Liver (tissue), 9 donors: ENCODE data around the gene HOMER1. TPM values are rescaled to one million over a fixed set of nuclear protein-coding genes. Genes with fewer than 3 reads are reported as not detected.

Experiments
- DNase-seq: peaks from one replicate; pipeline ENCODE4 v3.0.0-alpha.2; 2017; ENCODE audit warnings: low spot score
- H3K27ac ChIP-seq, 2 donors: one replicate each; pipeline ENCODE4 v1.7.0; 2013; ENCODE audit warnings: inconsistent platforms in 2 of 2, low read length in 2 of 2, control low read depth in 1 of 2, low read depth in 1 of 2, mild to moderate bottlenecking in 1 of 2
- H3K27me3 ChIP-seq, 4 donors: one replicate each; pipeline versions ENCODE4 v1.6.1 to v1.7.0; 2013; ENCODE audit warnings: low read length in 3 of 4, inconsistent platforms in 1 of 4, mild to moderate bottlenecking in 1 of 4, moderate library complexity in 1 of 4; ENCODE audit not compliant: control insufficient read depth in 4 of 4, insufficient read depth in 4 of 4
- H3K36me3 ChIP-seq, 4 donors: one replicate each; pipeline versions ENCODE4 v1.6.1 to v1.7.0; 2013; ENCODE audit warnings: low read length in 3 of 4, mild to moderate bottlenecking in 3 of 4, low read depth in 1 of 4, moderate library complexity in 1 of 4; ENCODE audit not compliant: control insufficient read depth in 4 of 4, insufficient read depth in 3 of 4
- H3K4me1 ChIP-seq, 4 donors: one replicate each; pipeline versions ENCODE4 v1.6.1 to v1.7.0; 2013; ENCODE audit warnings: low read length in 3 of 4, mild to moderate bottlenecking in 3 of 4, moderate library complexity in 1 of 4; ENCODE audit not compliant: control insufficient read depth in 4 of 4, insufficient read depth in 4 of 4
- H3K4me3 ChIP-seq, 3 donors: one replicate each; pipeline versions ENCODE4 v1.6.1 to v1.7.0; 2013; ENCODE audit warnings: low read length in 3 of 3, control low read depth in 1 of 3, low read depth in 1 of 3, mild to moderate bottlenecking in 1 of 3
- H3K9ac ChIP-seq, 2 donors: one replicate each; pipeline ENCODE4 v1.7.0; 2013; ENCODE audit warnings: low read length in 2 of 2, mild to moderate bottlenecking in 2 of 2, moderate library complexity in 2 of 2, control low read depth in 1 of 2, low read depth in 1 of 2
- H3K9me3 ChIP-seq, 4 donors: one replicate each; pipeline versions ENCODE4 v1.6.1 to v1.7.0; 2013; ENCODE audit warnings: low read length in 3 of 4; ENCODE audit not compliant: control insufficient read depth in 4 of 4
- EGR1 ChIP-seq, 2 donors: IDR thresholded peaks; 2 replicates each; pipeline ENCODE4 v1.6.1; 2016 to 2018; ENCODE audit warnings: antibody characterized with exemption in 2 of 2, low read depth in 2 of 2
- FOXA2 ChIP-seq: IDR thresholded peaks from 2 replicates; pipeline ENCODE4 v1.6.1; 2016; ENCODE audit warnings: antibody characterized with exemption
- GABPA ChIP-seq, 2 donors: IDR thresholded peaks in 1 of 2; conservative IDR thresholded peaks in 1 of 2; 2 replicates each; pipeline ENCODE4 v1.6.1; 2016; ENCODE audit warnings: antibody characterized with exemption in 2 of 2, mild to moderate bottlenecking in 1 of 2, moderate library complexity in 1 of 2
- HNF4A ChIP-seq, 2 donors: conservative IDR thresholded peaks; 2 replicates each; pipeline ENCODE4 v1.6.1; 2016; ENCODE audit warnings: antibody characterized with exemption in 2 of 2, mild to moderate bottlenecking in 2 of 2
- HNF4G ChIP-seq: IDR thresholded peaks from 2 replicates; pipeline ENCODE4 v1.6.1; 2016; ENCODE audit warnings: antibody characterized with exemption
- NR2F2 ChIP-seq: IDR thresholded peaks from 2 replicates; pipeline ENCODE4 v1.6.1; 2016; ENCODE audit warnings: antibody characterized with exemption
- RAD21 ChIP-seq, 2 donors: IDR thresholded peaks; 2 replicates each; pipeline ENCODE4 v1.6.1; 2016; ENCODE audit warnings: antibody characterized with exemption in 2 of 2, mild to moderate bottlenecking in 2 of 2
- RXRA ChIP-seq, 2 donors: IDR thresholded peaks; 2 replicates each; pipeline ENCODE4 v1.6.1; 2017 to 2018; ENCODE audit warnings: antibody characterized with exemption in 2 of 2, mild to moderate bottlenecking in 1 of 2
- SP1 ChIP-seq: IDR thresholded peaks from 2 replicates; pipeline ENCODE4 v1.6.1; 2018; ENCODE audit warnings: antibody characterized with exemption, mild to moderate bottlenecking
- TAF1 ChIP-seq: conservative IDR thresholded peaks from 2 replicates; pipeline ENCODE4 v1.6.1; 2016; ENCODE audit warnings: antibody characterized with exemption, mild to moderate bottlenecking
- YY1 ChIP-seq: IDR thresholded peaks from 2 replicates; pipeline ENCODE4 v1.6.1; 2016; ENCODE audit warnings: antibody characterized with exemption, mild to moderate bottlenecking
- WGBS: extraction: QIAGEN DNeasy Blood & Tissue Kit; methylation state at CpG from one replicate; pipeline ENCODE4 v1.1.7; 2013; 5-methylcytosine and 5-hydroxymethylcytosine counted together
- polyA plus RNA-seq, 2 donors: library from polyadenylated mRNA; stranded (reverse) in 1 of 2; unstranded in 1 of 2; fragments of 200-250 nt in 1 of 2; fragments of >200 nt in 1 of 2; fragmentation: Nextera tagmentation in 1 of 2; extraction: Ambion mirVana in 1 of 2; gene quantifications; one replicate each; pipeline versions ENCODE4 v1.2.1 to v1.2.3, GENCODE V29; 2013 to 2015
- total RNA-seq, 2 donors: library from RNA; depleted of rRNA; stranded (reverse); fragments of >200 nt; gene quantifications; one replicate each; pipeline ENCODE4 v1.2.3, GENCODE V29; 2014
- TF ChIP-seq, protein P1 (sequence below): IDR thresholded peaks from 2 replicates; pipeline ENCODE4 v1.6.1; 2016; ENCODE audit warnings: antibody characterized with exemption, mild to moderate bottlenecking
- TF ChIP-seq, protein P2 (sequence below): fragments of 150-350 bp; IDR thresholded peaks from 2 replicates; pipeline ENCODE4 v1.5.1; 2017; ENCODE audit warnings: improper control_type of control experiment, low read depth, low read length; ENCODE audit not compliant: missing input control
- TF ChIP-seq, protein P3 (sequence below): IDR thresholded peaks from 2 replicates; pipeline ENCODE4 v1.6.1; 2016; ENCODE audit warnings: antibody characterized with exemption
- TF ChIP-seq, protein P4 (sequence below): IDR thresholded peaks from 2 replicates; pipeline ENCODE4 v1.6.1; 2016; ENCODE audit warnings: antibody characterized with exemption
- donor health status: healthy.
- donor health status: healthy.
- donor health status: healthy.
- donor health status: healthy.
- donor health status: healthy.

HOMER1 gene
- total and polyA plus RNA-seq, 4 donors: 0.33 to 8.7 (median 1.2) TPM

DNA sequence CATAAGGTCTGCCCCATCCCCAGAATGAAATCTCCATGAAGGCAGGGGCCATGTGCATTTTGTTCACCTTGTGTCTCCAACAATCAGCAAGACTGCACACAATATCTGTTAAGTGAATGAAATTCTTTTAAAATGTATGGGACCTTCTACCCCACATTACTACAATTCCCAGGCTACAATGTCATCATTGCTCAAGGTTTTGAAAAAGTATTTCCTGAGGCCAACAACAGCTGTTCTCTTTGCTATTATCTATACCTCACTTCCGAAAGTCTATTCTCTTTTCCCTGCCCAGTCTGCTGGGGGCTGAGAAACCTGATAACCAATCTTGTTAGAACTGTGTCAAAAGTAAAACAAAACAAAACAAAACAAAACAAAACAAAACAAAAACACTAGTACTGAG is 29.2 kb downstream of the HOMER1 start:
- Histone ChIP-seq H3K27me3 (no peaks in the 10 kb centered on the region), H3K9ac (no peak overlapping the region), H3K27ac (no peak overlapping the region), H3K4me1 (no peaks in the 10 kb centered on the region), H3K9me3 (no peaks in the 10 kb centered on the region), H3K36me3 (no peaks in the 10 kb centered on the region), H3K4me3 (no peak overlapping the region)
- TF ChIP-seq SP1: no peak
- TF ChIP-seq RXRA (IDR thresholded peaks at IDR 0.05): no peak
- no peak for TF ChIP-seq FOXA2
- TF ChIP-seq, protein P1, sequence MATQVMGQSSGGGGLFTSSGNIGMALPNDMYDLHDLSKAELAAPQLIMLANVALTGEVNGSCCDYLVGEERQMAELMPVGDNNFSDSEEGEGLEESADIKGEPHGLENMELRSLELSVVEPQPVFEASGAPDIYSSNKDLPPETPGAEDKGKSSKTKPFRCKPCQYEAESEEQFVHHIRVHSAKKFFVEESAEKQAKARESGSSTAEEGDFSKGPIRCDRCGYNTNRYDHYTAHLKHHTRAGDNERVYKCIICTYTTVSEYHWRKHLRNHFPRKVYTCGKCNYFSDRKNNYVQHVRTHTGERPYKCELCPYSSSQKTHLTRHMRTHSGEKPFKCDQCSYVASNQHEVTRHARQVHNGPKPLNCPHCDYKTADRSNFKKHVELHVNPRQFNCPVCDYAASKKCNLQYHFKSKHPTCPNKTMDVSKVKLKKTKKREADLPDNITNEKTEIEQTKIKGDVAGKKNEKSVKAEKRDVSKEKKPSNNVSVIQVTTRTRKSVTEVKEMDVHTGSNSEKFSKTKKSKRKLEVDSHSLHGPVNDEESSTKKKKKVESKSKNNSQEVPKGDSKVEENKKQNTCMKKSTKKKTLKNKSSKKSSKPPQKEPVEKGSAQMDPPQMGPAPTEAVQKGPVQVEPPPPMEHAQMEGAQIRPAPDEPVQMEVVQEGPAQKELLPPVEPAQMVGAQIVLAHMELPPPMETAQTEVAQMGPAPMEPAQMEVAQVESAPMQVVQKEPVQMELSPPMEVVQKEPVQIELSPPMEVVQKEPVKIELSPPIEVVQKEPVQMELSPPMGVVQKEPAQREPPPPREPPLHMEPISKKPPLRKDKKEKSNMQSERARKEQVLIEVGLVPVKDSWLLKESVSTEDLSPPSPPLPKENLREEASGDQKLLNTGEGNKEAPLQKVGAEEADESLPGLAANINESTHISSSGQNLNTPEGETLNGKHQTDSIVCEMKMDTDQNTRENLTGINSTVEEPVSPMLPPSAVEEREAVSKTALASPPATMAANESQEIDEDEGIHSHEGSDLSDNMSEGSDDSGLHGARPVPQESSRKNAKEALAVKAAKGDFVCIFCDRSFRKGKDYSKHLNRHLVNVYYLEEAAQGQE: no peak
- TF ChIP-seq, protein P2, sequence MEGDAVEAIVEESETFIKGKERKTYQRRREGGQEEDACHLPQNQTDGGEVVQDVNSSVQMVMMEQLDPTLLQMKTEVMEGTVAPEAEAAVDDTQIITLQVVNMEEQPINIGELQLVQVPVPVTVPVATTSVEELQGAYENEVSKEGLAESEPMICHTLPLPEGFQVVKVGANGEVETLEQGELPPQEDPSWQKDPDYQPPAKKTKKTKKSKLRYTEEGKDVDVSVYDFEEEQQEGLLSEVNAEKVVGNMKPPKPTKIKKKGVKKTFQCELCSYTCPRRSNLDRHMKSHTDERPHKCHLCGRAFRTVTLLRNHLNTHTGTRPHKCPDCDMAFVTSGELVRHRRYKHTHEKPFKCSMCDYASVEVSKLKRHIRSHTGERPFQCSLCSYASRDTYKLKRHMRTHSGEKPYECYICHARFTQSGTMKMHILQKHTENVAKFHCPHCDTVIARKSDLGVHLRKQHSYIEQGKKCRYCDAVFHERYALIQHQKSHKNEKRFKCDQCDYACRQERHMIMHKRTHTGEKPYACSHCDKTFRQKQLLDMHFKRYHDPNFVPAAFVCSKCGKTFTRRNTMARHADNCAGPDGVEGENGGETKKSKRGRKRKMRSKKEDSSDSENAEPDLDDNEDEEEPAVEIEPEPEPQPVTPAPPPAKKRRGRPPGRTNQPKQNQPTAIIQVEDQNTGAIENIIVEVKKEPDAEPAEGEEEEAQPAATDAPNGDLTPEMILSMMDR: no peak
- TF ChIP-seq HNF4G: no peak
- TF ChIP-seq RAD21 (IDR thresholded peaks at IDR 0.05): no peak
- no peak for TF ChIP-seq GABPA (IDR thresholded peaks at IDR 0.05 in 1 of 2, conservative IDR thresholded peaks at IDR 0.05 in 1 of 2)
- no peak for TF ChIP-seq EGR1 (IDR thresholded peaks at IDR 0.05; ENCODE audit: low read depth in 2 of 2)
- TF ChIP-seq, protein P3, sequence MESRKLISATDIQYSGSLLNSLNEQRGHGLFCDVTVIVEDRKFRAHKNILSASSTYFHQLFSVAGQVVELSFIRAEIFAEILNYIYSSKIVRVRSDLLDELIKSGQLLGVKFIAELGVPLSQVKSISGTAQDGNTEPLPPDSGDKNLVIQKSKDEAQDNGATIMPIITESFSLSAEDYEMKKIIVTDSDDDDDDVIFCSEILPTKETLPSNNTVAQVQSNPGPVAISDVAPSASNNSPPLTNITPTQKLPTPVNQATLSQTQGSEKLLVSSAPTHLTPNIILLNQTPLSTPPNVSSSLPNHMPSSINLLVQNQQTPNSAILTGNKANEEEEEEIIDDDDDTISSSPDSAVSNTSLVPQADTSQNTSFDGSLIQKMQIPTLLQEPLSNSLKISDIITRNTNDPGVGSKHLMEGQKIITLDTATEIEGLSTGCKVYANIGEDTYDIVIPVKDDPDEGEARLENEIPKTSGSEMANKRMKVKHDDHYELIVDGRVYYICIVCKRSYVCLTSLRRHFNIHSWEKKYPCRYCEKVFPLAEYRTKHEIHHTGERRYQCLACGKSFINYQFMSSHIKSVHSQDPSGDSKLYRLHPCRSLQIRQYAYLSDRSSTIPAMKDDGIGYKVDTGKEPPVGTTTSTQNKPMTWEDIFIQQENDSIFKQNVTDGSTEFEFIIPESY: no peak
- no peak for DNase-seq
- 85% methylated on average over 1 of the region's 1 CpG for WGBS

DNA sequence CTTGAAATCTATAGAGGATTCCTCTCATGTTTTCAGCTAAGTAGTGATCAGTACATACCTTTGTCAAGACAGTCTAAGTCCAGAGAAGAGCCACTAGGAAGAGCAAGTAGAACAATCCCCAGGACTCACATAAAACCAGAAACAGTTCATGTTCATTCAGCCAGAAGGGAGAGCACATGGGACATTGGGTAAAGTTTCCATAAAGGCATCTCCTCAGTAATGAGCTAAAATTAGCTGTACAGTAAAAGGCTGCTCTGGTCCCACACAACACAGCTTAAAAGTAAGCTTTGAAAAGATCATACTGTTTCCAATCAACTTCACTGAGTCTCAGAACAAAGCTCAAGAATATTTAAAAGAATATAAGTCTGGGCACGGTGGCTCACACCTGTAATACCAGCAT is 32.4 kb downstream of the HOMER1 start:
- no peak overlapping the region for H3K27ac ChIP-seq
- no peaks in the 10 kb centered on the region for H3K27me3 ChIP-seq
- no peak for TF ChIP-seq NR2F2
- TF ChIP-seq, protein P3: no peak
- TF ChIP-seq HNF4G: no peak
- TF ChIP-seq, protein P4, sequence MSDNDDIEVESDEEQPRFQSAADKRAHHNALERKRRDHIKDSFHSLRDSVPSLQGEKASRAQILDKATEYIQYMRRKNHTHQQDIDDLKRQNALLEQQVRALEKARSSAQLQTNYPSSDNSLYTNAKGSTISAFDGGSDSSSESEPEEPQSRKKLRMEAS: no peak
- TF ChIP-seq HNF4A (conservative IDR thresholded peaks at IDR 0.05): no peak
- no peak for TF ChIP-seq FOXA2
- TF ChIP-seq TAF1: no peak
- TF ChIP-seq, protein P2: no peak
- TF ChIP-seq GABPA (IDR thresholded peaks at IDR 0.05 in 1 of 2, conservative IDR thresholded peaks at IDR 0.05 in 1 of 2): no peak
- no peak for TF ChIP-seq YY1
- 98% methylated on average over 1 of the region's 1 CpG for WGBS
- H3K36me3 ChIP-seq: no peaks in the 10 kb centered on the region
- DNase-seq: no peak
- H3K4me1 ChIP-seq: no peaks in the 10 kb centered on the region
- H3K9me3 ChIP-seq: no peaks in the 10 kb centered on the region
- H3K4me3 ChIP-seq: no peak overlapping the region
- H3K9ac ChIP-seq: no peak overlapping the region
